Neural progenitor cell (in vitro differentiated cells): ENCODE results near the gene PHKA2. TPM values are rescaled to one million over a fixed set of nuclear protein-coding genes. Genes with fewer than 3 reads are reported as not detected.

ENCODE experiments used
- DNase-seq: peaks from one replicate; pipeline ENCODE4 v3.0.0-alpha.2; 2016; ENCODE audit warnings: low spot score
- H2AFZ ChIP-seq: fragments of 200-600 bp; sonication (generic); replicated peaks from 2 replicates; pipeline ENCODE4 v1.6.1; 2016; ENCODE audit warnings: antibody characterized with exemption
- H3F3A ChIP-seq: fragments of 200-600 bp; sonication (generic); 2 replicates; pipeline ENCODE4 v1.6.1; 2016; ENCODE audit warnings: antibody characterized with exemption, low read depth
- H3K27ac ChIP-seq: fragments of 200-600 bp; sonication (generic); 2 replicates; pipeline ENCODE4 v1.5.1; 2016; ENCODE audit warnings: mild to moderate bottlenecking
- H3K27me3 ChIP-seq: fragments of 200-600 bp; sonication (generic); 2 replicates; pipeline ENCODE4 v1.6.1; 2016; ENCODE audit warnings: mild to moderate bottlenecking, moderate library complexity
- H3K36me3 ChIP-seq: fragments of 200-600 bp; sonication (generic); 2 replicates; pipeline ENCODE4 v1.5.1; 2016
- H3K4me1 ChIP-seq: fragments of 200-600 bp; sonication (generic); 2 replicates; pipeline ENCODE4 v1.6.1; 2016; ENCODE audit warnings: mixed run types
- H3K4me2 ChIP-seq: fragments of 200-600 bp; sonication (generic); 2 replicates; pipeline ENCODE4 v1.6.1; 2016
- H3K4me3 ChIP-seq: fragments of 200-600 bp; sonication (generic); 2 replicates; pipeline ENCODE4 v1.5.1; 2016
- H3K79me2 ChIP-seq: fragments of 200-600 bp; sonication (generic); 2 replicates; pipeline ENCODE4 v1.6.1; 2016; ENCODE audit warnings: low read depth
- H3K9ac ChIP-seq: fragments of 200-600 bp; sonication (generic); 2 replicates; pipeline ENCODE4 v1.6.1; 2016
- H3K9me3 ChIP-seq: fragments of 200-600 bp; sonication (generic); 2 replicates; pipeline ENCODE4 v1.5.1; 2016; ENCODE audit warnings: low read depth
- H4K20me1 ChIP-seq: fragments of 200-600 bp; sonication (generic); 2 replicates; pipeline ENCODE4 v1.6.1; 2016; ENCODE audit warnings: low read depth
- H3K27ac Mint-ChIP-seq: 3 replicates; pipeline ENCODE4 v1.8.0; 2021; ENCODE audit warnings: mixed read lengths
- H3K27me3 Mint-ChIP-seq: 2 replicates; pipeline ENCODE4 v1.8.0; 2022; ENCODE audit warnings: low read depth, mild to moderate bottlenecking, inconsistent platforms, moderate library complexity, mixed read lengths; ENCODE audit not compliant: insufficient read depth
- H3K36me3 Mint-ChIP-seq: 3 replicates; pipeline ENCODE4 v1.8.0; 2021; ENCODE audit warnings: mixed read lengths
- H3K4me1 Mint-ChIP-seq: 3 replicates; pipeline ENCODE4 v1.8.0; 2021; ENCODE audit warnings: mixed read lengths
- H3K4me3 Mint-ChIP-seq: 3 replicates; pipeline ENCODE4 v1.8.0; 2021; ENCODE audit warnings: mild to moderate bottlenecking, moderate library complexity, mixed read lengths
- H3K9me3 Mint-ChIP-seq: 3 replicates; pipeline ENCODE4 v1.8.0; 2020; ENCODE audit warnings: mixed read lengths
- CTCF ChIP-seq: fragments of 200-600 bp; sonication (generic); IDR thresholded peaks from 2 replicates; pipeline ENCODE4 v1.5.1; 2017; ENCODE audit warnings: antibody characterized with exemption, mild to moderate bottlenecking
- EZH2 ChIP-seq: fragments of 200-600 bp; sonication (generic); IDR thresholded peaks from 2 replicates; pipeline ENCODE4 v1.6.1; 2017; ENCODE audit warnings: antibody characterized with exemption, mild to moderate bottlenecking, moderate library complexity
- EZH2phosphoT487 ChIP-seq: fragments of 200-600 bp; sonication (generic); IDR thresholded peaks from 2 replicates; pipeline ENCODE4 v1.6.1; 2017; ENCODE audit warnings: antibody characterized with exemption
- total RNA-seq: library from RNA; depleted of rRNA; stranded (reverse); fragments of >200 nt; gene quantifications from 2 replicates; pipeline ENCODE4 v1.2.3, GENCODE V29; 2015; ENCODE audit warnings: low replicate concordance

Gene PHKA2
- total RNA-seq, 1 donor from 2014 or later = 18.2 TPM

DNA sequence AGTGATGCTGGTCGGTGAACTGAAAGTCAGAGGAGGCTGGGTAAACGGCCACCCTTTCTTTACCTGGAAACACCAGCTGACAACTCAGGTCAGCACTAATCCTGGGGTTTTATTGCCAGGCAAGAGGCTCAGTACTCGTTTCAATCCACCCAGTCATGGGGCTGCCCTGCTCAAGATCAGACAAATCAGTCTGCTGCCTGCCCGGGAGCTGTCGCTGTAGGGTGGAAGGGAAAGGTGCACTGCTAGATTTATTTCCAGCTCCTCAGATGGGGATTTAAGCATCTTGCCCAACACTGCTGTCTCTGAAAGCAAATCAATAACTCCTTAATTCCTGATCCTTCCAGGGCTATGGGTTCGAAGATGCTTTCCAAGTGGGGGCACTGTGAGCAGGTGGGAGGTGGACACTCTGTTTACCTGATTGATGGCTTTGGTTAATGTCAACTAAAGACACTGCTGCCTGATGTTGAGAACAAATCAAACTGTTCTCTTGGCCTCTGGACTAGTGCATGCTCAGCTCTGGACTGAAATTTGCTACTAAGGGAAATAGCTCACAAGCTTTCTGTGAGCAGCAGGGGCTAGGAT, 59.3 kb downstream of the PHKA2 start:
- TF ChIP-seq EZH2 (no peak), EZH2phosphoT487 (no peak), CTCF (no peak)
- H3K27me3 Mint-ChIP-seq = peaks cover 2% of the 10 kb centered on the region
- no peak overlapping the region for H3K27ac ChIP-seq
- H3K4me3 Mint-ChIP-seq = no peak overlapping the region
- H3K4me1 ChIP-seq = no peaks in the 10 kb centered on the region
- H4K20me1 ChIP-seq = no peaks in the 10 kb centered on the region
- no peaks in the 10 kb centered on the region for H3K79me2 ChIP-seq
- no peak overlapping the region for H3K4me2 ChIP-seq
- H3K27ac Mint-ChIP-seq = no peak overlapping the region
- H3K9ac ChIP-seq = no peak overlapping the region
- H3K9me3 Mint-ChIP-seq = no peaks in the 10 kb centered on the region
- H3K27me3 ChIP-seq = no peaks in the 10 kb centered on the region
- H3K9me3 ChIP-seq = no peaks in the 10 kb centered on the region
- peaks cover 2% of the 10 kb centered on the region for H3K36me3 Mint-ChIP-seq
- DNase-seq = no peak
- no peaks in the 10 kb centered on the region for H3K4me1 Mint-ChIP-seq
- no peaks in the 10 kb centered on the region for H3F3A ChIP-seq
- H3K4me3 ChIP-seq = no peak overlapping the region
- no peak overlapping the region for H2AFZ ChIP-seq
- no peaks in the 10 kb centered on the region for H3K36me3 ChIP-seq

DNA sequence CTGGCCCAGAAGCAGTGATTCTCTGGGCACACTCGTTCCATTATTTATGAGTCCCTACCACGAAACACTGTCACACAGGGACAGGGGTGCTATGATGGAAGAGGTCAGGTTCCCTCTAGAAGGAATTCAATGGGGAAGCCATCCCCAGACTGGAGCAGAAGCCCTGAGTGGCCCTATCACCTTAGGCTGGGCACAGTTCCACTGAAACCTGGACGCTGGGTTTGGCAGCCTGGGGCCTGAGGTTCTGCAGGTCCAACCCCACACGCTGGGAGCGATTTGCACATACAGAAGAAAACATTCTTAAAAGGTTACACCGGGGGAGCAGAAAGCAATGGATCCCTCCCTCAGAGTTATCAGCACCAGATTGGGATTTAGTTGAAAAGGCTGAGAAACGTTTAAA, 63.3 kb downstream of the PHKA2 start:
- Histone ChIP-seq H3K27ac (no peak overlapping the region), H3K4me2 (no peak overlapping the region), H3K27me3 (no peaks in the 10 kb centered on the region), H3K9ac (no peak overlapping the region), H3K36me3 (no peaks in the 10 kb centered on the region), H2AFZ (no peak overlapping the region), H3K79me2 (no peaks in the 10 kb centered on the region), H3F3A (no peaks in the 10 kb centered on the region), H4K20me1 (no peaks in the 10 kb centered on the region), H3K4me1 (no peaks in the 10 kb centered on the region), H3K4me3 (no peak overlapping the region), H3K9me3 (no peaks in the 10 kb centered on the region)
- Mint-ChIP-seq H3K27me3 (no peaks in the 10 kb centered on the region), H3K4me3 (no peak overlapping the region), H3K9me3 (peaks cover 14% of the 10 kb centered on the region), H3K36me3 (peaks cover 13% of the 10 kb centered on the region), H3K4me1 (no peaks in the 10 kb centered on the region), H3K27ac (no peak overlapping the region)
- TF ChIP-seq CTCF (no peak), EZH2phosphoT487 (no peak), EZH2 (no peak)
- DNase-seq = no peak

- TF ChIP-seq CTCF (no peak), EZH2 (no peak), EZH2phosphoT487 (no peak)
- Histone ChIP-seq H3K4me3 (no peak overlapping the region), H3K4me2 (no peak overlapping the region), H3K27me3 (no peaks in the 10 kb centered on the region), H3K27ac (no peak overlapping the region), H2AFZ (no peak overlapping the region), H3K79me2 (no peaks in the 10 kb centered on the region), H3K9ac (no peak overlapping the region), H3K36me3 (no peaks in the 10 kb centered on the region), H3F3A (no peaks in the 10 kb centered on the region), H3K4me1 (no peaks in the 10 kb centered on the region), H3K9me3 (no peaks in the 10 kb centered on the region), H4K20me1 (no peaks in the 10 kb centered on the region)
- H3K27me3 Mint-ChIP-seq = no peaks in the 10 kb centered on the region
- no peak overlapping the region for H3K4me3 Mint-ChIP-seq
- peaks cover 15% of the 10 kb centered on the region for H3K36me3 Mint-ChIP-seq
- peaks cover 16% of the 10 kb centered on the region for H3K9me3 Mint-ChIP-seq
- H3K27ac Mint-ChIP-seq = no peak overlapping the region
- H3K4me1 Mint-ChIP-seq = no peaks in the 10 kb centered on the region
- no peak for DNase-seq
Observed at GRCh38 chrX:18920079-18920478, 63.8 kb downstream of the PHKA2 start.
